Middle frontal gyrus (tissue), 1 donor: ENCODE data around the gene DIP2C.

ENCODE experiments used
- DNase-seq: peaks from one replicate; pipeline ENCODE4 v3.0.0-alpha.2; 2015; ENCODE audit warnings: low spot score; ENCODE audit errors: extremely low spot score

DIP2C gene

DNA sequence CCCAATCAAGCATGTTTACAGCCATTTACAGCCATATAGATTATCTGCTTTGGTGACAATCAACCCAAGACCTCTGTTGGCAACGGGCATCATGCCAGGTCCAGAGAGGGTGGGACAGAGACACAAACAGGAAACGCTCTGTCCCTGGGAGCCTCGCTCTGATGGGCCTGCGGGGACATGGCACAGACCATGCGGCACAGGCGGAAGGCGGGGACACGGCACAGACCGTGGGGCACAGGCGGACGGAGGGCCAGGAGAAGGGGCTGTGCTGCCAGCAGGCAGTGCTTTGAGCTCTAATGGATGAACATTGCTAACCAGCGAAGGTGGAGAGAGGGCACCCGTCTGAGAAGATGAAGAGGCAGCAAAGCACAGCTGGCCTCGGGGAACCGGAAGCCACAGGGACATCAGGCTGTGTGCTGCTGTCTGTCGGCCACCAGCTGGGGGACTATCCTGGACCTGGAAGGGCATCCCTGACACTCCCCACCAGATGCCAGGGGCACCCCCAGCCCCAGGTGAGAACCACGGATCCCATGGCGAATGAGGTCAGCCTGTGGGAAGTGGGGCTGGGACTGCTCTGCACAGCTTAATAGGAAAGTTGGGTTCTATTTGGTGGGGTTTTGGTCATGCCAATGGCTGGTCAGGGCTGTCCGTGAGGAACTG lies 61.0 kb downstream of the DIP2C start:
- DNase-seq, result no peak

- DNase-seq, result no peak
Measured at GRCh38 chr10:627032-627992, 62.2 kb downstream of the DIP2C start.

GRCh38 chr10:625751-626711 lies 63.4 kb downstream of the DIP2C start:
- DNase-seq, result no peak

DNA sequence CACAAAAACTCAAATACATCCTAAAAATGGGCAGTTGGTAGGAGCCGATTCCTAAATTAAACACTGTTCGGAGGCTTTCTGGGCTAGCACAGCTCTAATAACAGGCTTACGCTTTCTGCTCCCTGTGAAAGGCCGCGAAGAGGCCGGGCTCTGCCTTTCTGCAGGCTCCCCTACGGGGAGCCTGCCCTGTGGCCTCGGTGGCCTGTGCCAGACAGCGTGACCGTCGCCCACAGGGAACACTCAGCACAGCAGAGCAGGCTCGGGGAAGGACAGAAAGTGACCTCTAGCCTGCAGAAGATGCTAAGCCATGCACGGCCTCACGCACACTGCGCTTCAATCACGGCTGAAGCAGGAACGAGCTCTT lies 64.2 kb downstream of the DIP2C start:
- DNase-seq, result no peak

GRCh38 chr10:624605-625332 lies 64.7 kb downstream of the DIP2C start:
- DNase-seq, result peak; percentile 90

GRCh38 chr10:624312-624604 lies 65.2 kb downstream of the DIP2C start:
- DNase-seq, result no peak

DNA sequence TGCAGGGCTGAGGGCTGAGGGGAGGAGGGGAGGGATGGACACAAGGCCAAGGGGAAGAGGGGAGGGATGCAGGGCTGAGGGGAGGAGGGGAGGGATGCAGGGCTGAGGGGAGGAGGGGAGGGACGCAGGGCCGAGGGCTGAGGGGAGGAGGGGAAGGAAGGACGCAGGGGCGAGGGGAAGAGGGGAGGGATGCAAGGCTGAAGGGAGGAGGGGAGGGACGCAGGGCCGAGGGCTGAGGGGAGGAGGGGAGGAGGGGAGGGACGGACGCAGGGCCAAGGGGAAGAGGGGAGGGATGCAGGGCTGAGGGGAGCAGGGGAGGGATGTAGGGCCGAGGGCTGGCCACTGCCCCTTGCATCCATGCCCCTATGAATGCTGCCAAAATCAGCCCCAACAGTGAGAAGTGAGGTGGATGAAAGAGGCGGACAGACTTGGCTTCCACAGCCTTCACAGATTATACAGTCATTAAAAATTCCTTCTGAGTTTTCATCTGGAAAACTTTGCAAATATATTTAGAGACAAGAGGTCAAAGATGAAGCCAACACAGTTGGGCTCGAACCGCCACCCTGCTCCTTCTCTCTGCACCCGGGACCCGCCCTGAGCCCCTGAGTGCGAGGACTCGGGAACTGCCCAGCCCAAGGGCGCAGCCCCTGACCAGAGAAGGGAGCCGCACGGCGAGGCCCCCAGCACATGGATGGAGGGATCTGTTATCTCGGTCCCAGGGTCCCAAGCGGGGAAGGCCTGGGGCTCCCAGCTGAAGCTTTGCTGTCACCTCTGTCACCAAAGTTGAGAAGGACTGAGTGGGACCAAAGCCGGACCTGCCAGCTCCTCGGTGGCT lies 65.8 kb downstream of the DIP2C start:
- no peak for DNase-seq

GRCh38 chr10:623014-623413 lies 66.5 kb downstream of the DIP2C start:
- DNase-seq, result no peak

DNA sequence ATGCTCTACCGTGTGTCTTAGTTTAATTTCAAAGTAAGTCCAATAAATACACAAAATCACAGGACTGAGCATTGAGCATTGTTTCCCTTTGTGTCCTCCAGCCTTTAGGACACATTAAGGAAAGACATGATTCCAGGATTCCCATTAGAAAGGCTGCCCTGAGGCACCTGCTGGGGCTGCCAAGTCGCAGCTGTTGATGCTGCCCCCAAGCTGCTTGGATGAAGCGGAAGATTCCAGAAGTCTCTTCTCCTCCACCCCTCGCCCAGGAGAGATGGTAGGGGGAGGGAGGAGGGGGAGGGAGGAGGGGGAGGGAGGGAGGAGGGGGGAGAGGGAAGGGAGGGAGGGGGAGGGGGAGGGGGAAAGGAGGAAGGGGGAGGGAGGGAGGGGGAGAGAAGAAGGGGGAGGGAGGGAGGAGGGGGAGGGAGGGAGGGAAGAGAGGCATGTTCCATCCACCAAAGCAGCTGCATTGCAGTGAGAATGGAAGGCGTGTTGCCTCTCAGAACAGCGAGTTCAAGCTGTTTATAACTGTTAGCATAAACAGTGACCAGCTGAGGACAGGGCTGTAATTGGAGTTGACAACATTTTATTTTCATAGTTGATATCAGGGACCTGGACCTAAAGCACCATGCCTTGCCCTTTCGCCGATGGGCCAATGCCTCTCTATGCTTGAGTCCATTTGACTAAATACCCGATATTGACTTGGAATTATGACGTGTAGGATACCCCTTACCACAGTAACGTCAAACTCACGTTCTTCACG lies 67.3 kb downstream of the DIP2C start:
- DNase-seq, result no peak

GRCh38 chr10:621513-621912 lies 68.0 kb downstream of the DIP2C start:
- DNase-seq, result no peak

GRCh38 chr10:620971-621370 lies 68.5 kb downstream of the DIP2C start:
- no peak for DNase-seq

GRCh38 chr10:620417-620816 lies 69.1 kb downstream of the DIP2C start:
- DNase-seq, result no peak

DNA sequence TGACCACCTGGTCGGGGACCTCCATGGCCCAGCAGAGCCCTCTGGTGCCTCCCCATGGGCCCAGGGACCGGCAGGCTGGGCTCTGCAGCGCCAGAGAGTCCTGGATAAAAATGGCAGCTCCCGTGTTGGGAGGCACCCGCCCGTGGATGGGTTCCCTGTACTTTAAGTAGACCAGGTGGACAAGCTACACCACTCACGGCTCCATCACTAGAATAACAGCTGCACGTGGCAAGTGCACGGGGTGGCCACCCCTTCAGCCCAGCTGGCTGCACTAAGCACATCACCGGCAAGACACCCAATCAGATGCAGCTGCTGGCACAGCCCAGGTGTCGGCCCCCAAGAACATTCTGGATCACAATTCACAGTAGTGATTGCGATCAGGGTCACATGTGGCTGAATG lies 69.8 kb downstream of the DIP2C start:
- DNase-seq, result no peak

DNA sequence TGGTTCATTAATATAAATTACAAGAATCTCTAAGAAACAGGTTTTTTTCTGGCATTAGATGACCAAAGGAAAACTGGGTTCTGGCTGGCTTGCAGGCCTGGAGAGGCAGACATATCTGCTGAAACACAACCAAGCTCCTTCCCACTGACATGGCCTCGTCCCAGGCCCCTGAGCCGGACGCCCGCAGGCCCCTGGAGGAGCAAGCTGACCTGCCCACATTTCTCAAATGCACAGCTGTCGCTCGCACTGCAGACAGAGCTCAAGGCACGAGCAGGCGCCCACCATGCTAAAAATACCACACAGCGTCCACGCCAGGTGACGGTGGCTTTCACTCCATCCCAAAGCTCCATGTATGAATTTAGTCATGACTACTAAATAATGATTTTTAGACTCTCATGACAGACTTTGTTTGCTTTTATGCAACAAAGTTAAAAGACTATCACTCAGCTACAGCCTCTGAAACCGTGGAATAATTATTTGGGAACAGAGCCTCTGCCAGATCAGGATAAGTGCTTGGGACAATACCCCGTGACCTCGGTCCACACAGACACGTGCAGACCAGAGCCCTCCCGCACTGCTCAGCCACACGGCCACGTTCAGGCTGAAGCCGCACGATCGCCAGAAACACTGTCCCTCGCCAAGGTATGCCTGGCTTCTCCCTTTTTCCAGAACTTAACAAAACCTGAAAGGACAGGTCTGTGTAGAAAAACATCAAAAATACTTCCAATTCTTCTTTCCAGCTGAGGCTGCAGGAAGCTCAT lies 71.1 kb downstream of the DIP2C start:
- DNase-seq, result no peak

DNA sequence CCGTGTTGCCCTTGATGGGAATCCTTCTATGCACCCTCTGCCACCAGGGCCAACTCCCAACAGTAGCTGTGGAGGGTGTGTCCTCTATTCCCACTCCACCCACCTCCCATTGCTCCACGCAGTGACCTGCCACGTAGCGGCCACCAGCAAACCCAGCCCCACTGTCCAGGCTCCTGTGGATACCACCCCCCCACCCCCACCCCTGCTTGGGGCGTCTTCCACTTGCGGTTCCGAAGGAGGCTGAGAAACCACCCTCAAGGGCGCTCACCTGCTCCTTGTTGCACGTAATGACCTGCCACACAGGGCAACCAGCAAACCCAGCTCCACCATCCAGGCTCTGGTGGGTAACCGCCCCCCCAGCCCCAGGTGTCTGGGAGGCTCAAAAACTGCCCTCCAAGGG lies 72.0 kb downstream of the DIP2C start:
- no peak for DNase-seq

- DNase-seq, result no peak
Measured at GRCh38 chr10:615583-616152, 73.8 kb downstream of the DIP2C start.

DNA sequence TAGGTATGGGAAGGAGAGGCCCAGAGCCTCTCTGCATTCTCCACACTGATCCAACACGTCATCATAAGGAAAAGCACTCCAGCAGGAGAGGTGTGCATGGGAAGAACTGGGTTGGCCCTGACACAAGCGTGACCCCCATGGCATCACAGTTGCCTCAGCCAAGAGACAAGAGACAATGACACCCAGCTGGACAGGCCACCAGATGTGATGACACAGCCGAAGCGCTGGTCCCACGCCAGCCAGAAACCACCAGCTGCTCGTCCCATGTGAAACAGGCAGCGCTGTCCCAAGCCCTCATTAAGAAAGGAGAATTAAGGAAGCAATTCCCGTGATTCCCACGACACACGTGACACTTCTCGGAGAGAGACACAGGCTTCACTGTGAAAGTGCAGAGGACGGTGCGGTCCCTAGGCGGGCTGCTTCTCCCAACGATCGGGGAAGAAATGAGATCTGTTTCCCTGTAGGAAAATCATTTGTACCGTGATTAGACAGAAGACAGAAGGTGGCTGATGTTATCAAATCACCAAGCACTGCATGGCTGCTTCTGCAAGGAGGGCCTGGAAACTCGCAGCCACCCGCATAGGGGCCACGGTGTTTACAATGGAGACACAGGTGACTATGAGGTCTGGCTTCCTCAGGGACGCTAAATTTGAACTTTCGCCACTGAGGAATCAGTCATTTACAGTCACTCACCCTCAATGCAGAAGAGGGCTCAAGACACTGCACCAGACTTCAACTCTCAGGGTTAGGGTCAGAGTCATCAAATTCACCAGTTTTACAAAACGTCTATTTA lies 74.5 kb downstream of the DIP2C start:
- DNase-seq, result peak; percentile 75
